ENCODE data around the gene UNC93B1.

DNA sequence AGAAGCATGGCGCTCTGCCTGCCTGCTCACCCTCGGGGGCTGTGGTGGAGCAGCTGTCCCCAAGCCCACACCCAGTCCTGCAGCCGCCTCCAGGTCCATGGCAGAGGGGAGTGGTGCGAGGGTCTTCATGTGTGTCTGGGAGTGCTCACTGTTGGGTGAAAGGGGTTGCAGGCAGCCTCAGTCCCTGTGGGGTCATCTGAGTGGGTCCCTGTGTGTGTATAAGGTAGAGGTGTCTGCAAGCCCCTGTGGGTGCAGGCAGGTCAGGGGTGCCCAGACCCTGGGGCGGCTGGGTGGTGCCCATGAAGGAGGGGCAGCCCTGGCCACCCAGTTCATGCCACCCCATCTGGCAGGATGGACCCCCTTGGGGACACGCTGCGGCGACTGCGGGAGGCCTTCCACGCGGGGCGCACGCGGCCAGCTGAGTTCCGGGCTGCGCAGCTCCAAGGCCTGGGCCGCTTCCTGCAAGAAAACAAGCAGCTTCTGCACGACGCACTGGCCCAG is 11.1 kb upstream of the UNC93B1 start:
- no peak for TF ChIP-seq POLR2A (IDR thresholded peaks at IDR 0.05; ENCODE audit: low read depth, low read length)
- TF ChIP-seq POLR2AphosphoS5 (IDR thresholded peaks at IDR 0.05; ENCODE audit: low read depth, low read length), result no peak
- TF ChIP-seq TAF1 (IDR thresholded peaks at IDR 0.05; ENCODE audit: borderline replicate concordance, low read depth, low read length), result no peak

All from GM12892 (cell line).